Measurements from ENCODE around the gene FBXO17.

FBXO17 gene

DNA sequence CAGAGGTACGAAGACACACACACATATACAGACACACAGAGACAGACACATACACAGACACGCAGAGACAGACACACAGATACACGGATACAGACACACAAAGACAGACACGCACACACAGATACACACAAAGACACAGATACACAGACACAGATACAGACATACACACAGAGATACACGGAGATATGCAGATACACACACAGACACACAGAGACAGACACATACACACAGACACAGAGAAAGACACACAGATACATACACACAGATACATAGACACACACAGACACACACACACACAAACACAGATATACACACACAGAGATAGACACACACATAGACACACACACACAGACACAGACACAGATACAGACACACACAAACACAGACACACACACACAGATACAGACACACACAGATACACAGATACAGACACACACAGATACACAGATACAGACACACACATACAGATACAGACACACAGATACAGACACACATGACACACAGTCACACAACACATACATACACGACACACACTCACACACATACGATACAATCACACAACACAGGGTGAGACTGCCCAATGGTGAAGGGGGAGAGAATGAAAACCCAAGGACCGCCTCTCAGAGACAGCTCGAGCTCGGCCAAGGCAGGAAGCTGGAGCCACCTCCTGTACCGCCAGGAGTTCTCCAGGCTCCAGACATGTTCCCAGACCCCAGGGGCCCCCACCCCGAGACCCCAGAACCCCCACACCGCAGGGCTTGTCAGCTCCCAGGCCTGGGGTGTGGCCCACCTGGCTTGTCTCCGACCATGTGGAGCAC is 54.7 kb downstream of the FBXO17 start:
- TF ChIP-seq, protein P1, sequence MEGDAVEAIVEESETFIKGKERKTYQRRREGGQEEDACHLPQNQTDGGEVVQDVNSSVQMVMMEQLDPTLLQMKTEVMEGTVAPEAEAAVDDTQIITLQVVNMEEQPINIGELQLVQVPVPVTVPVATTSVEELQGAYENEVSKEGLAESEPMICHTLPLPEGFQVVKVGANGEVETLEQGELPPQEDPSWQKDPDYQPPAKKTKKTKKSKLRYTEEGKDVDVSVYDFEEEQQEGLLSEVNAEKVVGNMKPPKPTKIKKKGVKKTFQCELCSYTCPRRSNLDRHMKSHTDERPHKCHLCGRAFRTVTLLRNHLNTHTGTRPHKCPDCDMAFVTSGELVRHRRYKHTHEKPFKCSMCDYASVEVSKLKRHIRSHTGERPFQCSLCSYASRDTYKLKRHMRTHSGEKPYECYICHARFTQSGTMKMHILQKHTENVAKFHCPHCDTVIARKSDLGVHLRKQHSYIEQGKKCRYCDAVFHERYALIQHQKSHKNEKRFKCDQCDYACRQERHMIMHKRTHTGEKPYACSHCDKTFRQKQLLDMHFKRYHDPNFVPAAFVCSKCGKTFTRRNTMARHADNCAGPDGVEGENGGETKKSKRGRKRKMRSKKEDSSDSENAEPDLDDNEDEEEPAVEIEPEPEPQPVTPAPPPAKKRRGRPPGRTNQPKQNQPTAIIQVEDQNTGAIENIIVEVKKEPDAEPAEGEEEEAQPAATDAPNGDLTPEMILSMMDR (IDR thresholded peaks at IDR 0.05; ENCODE audit: insufficient read depth, low read depth, low read length, missing control alignments) = no peak
- no peak for DNase-seq (ENCODE audit: low read depth)
- no peak overlapping the region for H3K4me3 ChIP-seq (ENCODE audit: low read length)

DNA sequence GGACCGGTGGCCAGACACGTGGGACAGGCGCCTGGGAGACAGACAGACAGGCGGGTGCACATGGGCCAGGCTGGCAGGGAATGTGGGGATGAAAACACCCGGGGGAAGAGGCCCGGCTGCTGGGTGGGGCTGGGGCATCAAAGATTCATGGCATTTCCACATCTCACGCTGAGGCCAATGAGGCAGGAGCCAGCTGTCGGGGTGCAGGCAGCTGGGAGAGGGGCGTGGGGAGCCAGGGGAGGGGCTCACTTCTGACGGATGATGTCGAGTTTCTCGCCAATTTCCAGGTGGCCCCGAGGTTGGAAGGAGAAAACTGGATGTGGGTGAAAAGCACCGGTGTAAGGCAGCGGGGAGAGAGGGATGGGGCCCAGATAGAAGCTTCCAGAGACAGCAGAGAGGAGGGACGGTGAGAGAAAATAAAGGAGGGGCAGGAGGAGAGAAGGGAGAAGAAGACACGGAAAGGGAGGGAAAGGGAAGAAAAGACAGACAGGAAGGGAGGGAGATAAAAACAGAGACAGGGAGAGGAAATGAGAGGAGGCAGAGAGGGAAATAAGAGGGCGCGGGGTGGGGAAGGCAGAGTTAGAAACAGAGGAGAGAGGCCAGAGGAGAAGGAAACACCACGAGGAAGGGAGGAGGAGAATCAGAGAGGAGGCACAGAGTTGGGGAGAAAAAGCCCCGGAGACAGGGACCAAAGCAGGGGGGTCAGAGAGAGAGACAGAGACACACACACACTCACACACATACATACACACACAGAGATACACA is 55.5 kb downstream of the FBXO17 start:
- TF ChIP-seq, protein P1 (IDR thresholded peaks at IDR 0.05; ENCODE audit: insufficient read depth, low read depth, low read length, missing control alignments) = no peak
- no peak overlapping the region for H3K4me3 ChIP-seq (ENCODE audit: low read length)
- DNase-seq (ENCODE audit: low read depth) = no peak

DNA sequence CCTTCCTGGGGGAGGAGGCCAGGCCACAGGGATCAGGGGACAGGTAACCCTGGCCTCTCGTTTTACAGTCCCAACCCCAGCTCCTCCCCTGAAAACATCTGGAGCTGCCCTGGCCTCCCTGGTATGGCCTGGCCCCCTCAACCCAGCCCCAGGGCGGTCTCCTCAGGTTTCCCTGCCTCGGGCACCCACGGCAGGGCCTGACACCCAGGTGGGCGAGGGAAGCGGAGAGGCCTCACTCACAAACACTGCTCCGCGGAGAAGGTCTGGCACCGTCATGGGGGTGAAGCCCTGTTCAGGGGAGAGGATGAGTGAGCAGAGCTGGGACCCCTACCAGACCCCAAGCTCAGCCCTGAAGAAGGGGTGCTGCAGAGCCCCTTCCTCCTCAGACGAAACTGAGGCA is 57.0 kb downstream of the FBXO17 start:
- no peak for DNase-seq (ENCODE audit: low read depth)
- TF ChIP-seq, protein P1 (IDR thresholded peaks at IDR 0.05; ENCODE audit: insufficient read depth, low read depth, low read length, missing control alignments) = no peak
- H3K4me3 ChIP-seq (ENCODE audit: low read length) = no peak overlapping the region

DNA sequence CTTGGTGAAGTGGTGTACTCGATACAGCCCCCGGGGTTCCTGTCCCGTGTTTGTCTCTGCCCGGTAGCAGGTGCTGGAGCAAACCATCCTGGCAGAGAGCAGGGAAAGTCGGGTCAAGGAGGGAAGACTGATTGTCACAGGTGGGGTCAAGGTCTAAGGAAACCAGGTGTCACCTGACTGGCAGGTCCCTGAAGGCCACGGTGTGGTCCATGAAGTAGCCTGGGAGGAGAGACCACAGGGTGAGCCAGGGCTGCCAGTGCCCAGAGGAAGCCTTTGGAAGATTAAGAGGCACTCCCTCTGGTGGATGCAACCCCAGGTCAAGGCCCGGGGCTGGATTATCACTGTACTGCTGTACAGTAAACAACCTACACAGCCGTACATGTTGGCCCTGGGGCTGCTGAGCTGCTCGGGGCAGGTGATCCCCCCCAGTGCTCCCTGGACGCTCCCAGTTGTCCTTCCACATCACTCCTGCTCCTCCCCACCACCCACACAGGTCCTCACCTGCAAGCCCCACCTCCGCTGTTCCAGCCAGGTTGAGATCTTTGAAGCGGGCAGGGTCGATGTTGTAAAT is 57.5 kb downstream of the FBXO17 start:
- no peak overlapping the region for H3K4me3 ChIP-seq (ENCODE audit: low read length)
- peak; percentile 17 for DNase-seq (ENCODE audit: low read depth)
- TF ChIP-seq, protein P1 (IDR thresholded peaks at IDR 0.05; ENCODE audit: insufficient read depth, low read depth, low read length, missing control alignments) = peak; percentile 8

DNA sequence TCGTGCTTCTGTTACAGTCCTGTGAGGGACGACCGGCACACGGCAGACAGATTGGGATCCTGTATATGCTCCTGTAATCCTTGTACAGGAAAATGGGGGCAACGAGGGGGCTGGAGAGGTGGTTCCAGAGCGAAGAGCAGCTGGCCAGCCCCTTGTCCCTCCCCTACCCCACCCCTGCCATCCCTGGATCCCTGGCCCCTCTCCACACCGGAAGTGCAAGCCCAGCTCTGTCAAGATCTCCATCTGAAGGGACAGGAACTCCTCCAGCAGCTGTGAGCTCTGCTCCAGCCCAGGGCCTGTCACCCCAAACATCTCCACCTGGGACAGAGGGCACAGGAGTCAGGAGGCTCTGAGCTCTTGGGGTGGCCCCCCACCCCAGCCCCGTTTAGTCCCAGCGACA is 58.0 kb downstream of the FBXO17 start:
- DNase-seq (ENCODE audit: low read depth) = no peak
- TF ChIP-seq, protein P1 (IDR thresholded peaks at IDR 0.05; ENCODE audit: insufficient read depth, low read depth, low read length, missing control alignments) = no peak
- no peak overlapping the region for H3K4me3 ChIP-seq (ENCODE audit: low read length)

- DNase-seq (ENCODE audit: low read depth) = no peak
- TF ChIP-seq, protein P1 (IDR thresholded peaks at IDR 0.05; ENCODE audit: insufficient read depth, low read depth, low read length, missing control alignments) = no peak
- no peak overlapping the region for H3K4me3 ChIP-seq (ENCODE audit: low read length)
Measured at GRCh38 chr19:38915329-38916321, 59.9 kb downstream of the FBXO17 start.

All from epithelial cell of esophagus (primary cell).